ENCODE data around the gene CEP131. TPM values are rescaled to one million over a fixed set of nuclear protein-coding genes. Genes with fewer than 3 reads are reported as not detected.
A peak's percentile ranks its signal among the peaks of the same experiment; 100 is the strongest.

Gene CEP131
- total and polyA plus RNA-seq, 2 of the 8 experiments (the other 6 are each of a cell fraction or from before 2014, with no cell fraction given) = 5.9 to 23.2 TPM

DNA sequence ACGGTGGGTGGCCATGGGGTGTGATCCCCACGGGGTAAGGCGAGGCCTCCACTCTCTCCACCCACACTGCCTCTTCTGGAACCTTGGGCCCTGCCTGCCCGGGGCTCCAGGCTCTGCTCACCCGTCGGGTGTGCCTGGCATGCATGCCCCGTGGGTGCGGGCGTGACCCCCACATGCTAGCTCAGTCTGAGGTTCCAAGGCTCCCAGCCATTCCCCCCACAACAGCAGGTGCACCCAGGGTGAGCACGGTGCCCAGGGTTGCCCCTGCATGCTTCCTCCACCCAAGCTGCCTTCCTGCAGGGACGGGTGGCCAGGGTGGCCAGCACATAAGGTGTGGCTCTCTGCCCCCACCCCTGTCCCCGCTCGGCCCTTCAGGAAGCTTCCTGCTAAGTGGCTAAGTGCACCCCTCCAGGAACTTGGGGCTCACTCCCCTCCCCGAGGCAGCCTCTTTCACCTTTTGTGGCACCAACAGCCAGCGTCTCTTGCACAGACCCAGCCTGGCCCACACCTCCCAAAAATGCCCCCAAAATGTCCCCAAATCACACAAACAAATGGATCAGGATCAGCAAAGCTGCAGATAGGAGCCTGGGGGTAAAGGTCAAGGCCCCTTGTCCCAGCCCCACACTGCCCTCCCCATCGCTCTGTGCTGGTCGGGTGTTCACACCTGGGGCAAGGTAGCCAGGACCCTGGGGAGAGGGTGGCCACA is 78.9 kb downstream of the CEP131 start:
- Histone ChIP-seq H3K14ac (ENCODE audit: insufficient read length) (no peak overlapping the region), H2BK120ac (replicated peaks; ENCODE audit: low read depth, low read length) (no peak overlapping the region), H3K4me2 (ENCODE audit: insufficient read depth in 1 of 2, low read depth in 2 of 2, low read length in 2 of 2) (no peak overlapping the region), H3K27ac (ENCODE audit: low read depth, low read length) (no peak overlapping the region), H3K4ac (replicated peaks; ENCODE audit: insufficient read length, low read depth, low read length) (no peak overlapping the region), H2BK12ac (ENCODE audit: low read depth, low read length) (no peak overlapping the region), H3K9ac (replicated peaks in 1 of 4; ENCODE audit: extremely low read depth in 1 of 4, low read depth in 3 of 4, low read length in 3 of 4) (no peak overlapping the region), H3K36me3 (ENCODE audit: control insufficient read depth in 2 of 4, insufficient read depth in 4 of 4, low read length in 3 of 4) (no peaks in the 10 kb centered on the region), H3K18ac (ENCODE audit: extremely low read depth, low read length) (no peak overlapping the region), H3K4me1 (replicated peaks in 1 of 4; ENCODE audit: control insufficient read depth in 3 of 4, insufficient read depth in 4 of 4, low read length in 3 of 4) (peaks cover 0 to 2% (median 0%) of the 10 kb centered on the region in 4 experiments; a peak in 4 of 7 replicates), H3K79me1 (ENCODE audit: low read depth, low read length) (no peaks in the 10 kb centered on the region), H2BK15ac (ENCODE audit: low read length) (0 out of 2 replicates have a peak overlapping the region, but pooled peaks have one; percentile 16), H3K27me3 (replicated peaks in 1 of 4; ENCODE audit: control insufficient read depth in 3 of 4, extremely low read depth in 1 of 4, insufficient read depth in 3 of 4, low read length in 3 of 4) (no peaks in the 10 kb centered on the region), H3K23ac (ENCODE audit: insufficient read length) (no peak overlapping the region), H4K20me1 (replicated peaks in 1 of 2; ENCODE audit: control insufficient read depth in 1 of 2, insufficient read depth in 2 of 2, low read length in 2 of 2) (no peaks in the 10 kb centered on the region), H3K9me3 (ENCODE audit: insufficient read depth in 2 of 2, low read depth in 1 of 2, low read length in 1 of 2) (peaks cover 0 to under 1% of the 10 kb centered on the region in 2 experiments; a peak in 1 of 4 replicates), H4K5ac (ENCODE audit: insufficient read length, low read depth, low read length) (no peak overlapping the region), H2BK20ac (ENCODE audit: low read length) (no peak overlapping the region), H3K4me3 (ENCODE audit: extremely low read depth in 1 of 4, insufficient read depth in 2 of 4, low read depth in 3 of 4, low read length in 4 of 4) (no peak overlapping the region), H2AFZ (ENCODE audit: low read length) (no peak overlapping the region), H2AK5ac (ENCODE audit: low read depth, low read length) (no peak overlapping the region), H2BK5ac (ENCODE audit: low read depth, low read length) (no peak overlapping the region), H3K79me2 (ENCODE audit: control insufficient read depth in 1 of 2, insufficient read depth in 2 of 2, low read length in 2 of 2) (no peaks in the 10 kb centered on the region), H4K91ac (replicated peaks; ENCODE audit: insufficient read length, low read length) (no peak overlapping the region), H3K23me2 (ENCODE audit: low read depth, low read length) (no peaks in the 10 kb centered on the region), H4K8ac (ENCODE audit: extremely low read depth, insufficient read depth, low read length) (peak overlapping the region; percentile 51), H3K56ac (replicated peaks; ENCODE audit: insufficient read length, low read depth, low read length) (no peak overlapping the region)
- ChIA-PET CTCF (ENCODE audit: partially characterized antibody) (interaction anchor here (0.9 to 4.3 kb wide), 20 partner anchors 9 to 118 kb away, joined by 3 to 24 read pairs (median 3); partner anchors contain the start of genes NDUFAF8 and TEPSIN), POLR2A (ENCODE audit: partially characterized antibody) (interaction anchor here (0.6 to 1.5 kb wide), 2 partner anchors 9 to 101 kb away, joined by 3 to 6 read pairs; no protein-coding TSS in a partner anchor)
- WGBS, 2 experiments (ENCODE audit: extremely low coverage in 1 of 2, insufficient coverage in 1 of 2, insufficient read length in 1 of 2, insufficient replicate concordance in 2 of 2, low coverage in 1 of 2, low lambda C conversion rate in 2 of 2, missing lambda C conversion rate in 1 of 2) = 96% methylated on average over 16 of the region's 17 CpGs; no CpG with 5 or more reads in 1 of the 2 experiments
- TF ChIP-seq, protein P1, sequence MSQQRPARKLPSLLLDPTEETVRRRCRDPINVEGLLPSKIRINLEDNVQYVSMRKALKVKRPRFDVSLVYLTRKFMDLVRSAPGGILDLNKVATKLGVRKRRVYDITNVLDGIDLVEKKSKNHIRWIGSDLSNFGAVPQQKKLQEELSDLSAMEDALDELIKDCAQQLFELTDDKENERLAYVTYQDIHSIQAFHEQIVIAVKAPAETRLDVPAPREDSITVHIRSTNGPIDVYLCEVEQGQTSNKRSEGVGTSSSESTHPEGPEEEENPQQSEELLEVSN (IDR thresholded peaks at IDR 0.05) = no peak
- FAIRE-seq (no peak), DNase-seq (ENCODE audit: low read depth in 1 of 2, low spot score in 2 of 2) (no peak)

Measured in H1 (cell line).